Ectodermal cell (in vitro differentiated cells): Measurements from ENCODE around the gene LMF1.

ENCODE experiments used
- H3K27ac ChIP-seq: 2 replicates; pipeline ENCODE4 v1.7.0; 2013; ENCODE audit warnings: mild to moderate bottlenecking, low read depth, low read length; ENCODE audit not compliant: insufficient read depth, poor library complexity, severe bottlenecking
- H3K27me3 ChIP-seq: 2 replicates; pipeline ENCODE4 v1.7.0; 2013; ENCODE audit warnings: mild to moderate bottlenecking, low read length; ENCODE audit not compliant: insufficient read depth, control insufficient read depth, poor library complexity, severe bottlenecking
- H3K36me3 ChIP-seq: one replicate; pipeline ENCODE4 v1.7.0; 2013; ENCODE audit warnings: low read length; ENCODE audit not compliant: control insufficient read depth, insufficient read depth
- H3K4me1 ChIP-seq: one replicate; pipeline ENCODE4 v1.7.0; 2013; ENCODE audit warnings: low read length; ENCODE audit not compliant: control insufficient read depth, insufficient read depth
- H3K4me3 ChIP-seq: 2 replicates; pipeline ENCODE4 v1.7.0; 2013; ENCODE audit warnings: low read depth, low read length, control low read depth; ENCODE audit not compliant: insufficient read depth
- H3K9me3 ChIP-seq: 2 replicates; pipeline ENCODE4 v1.7.0; 2013; ENCODE audit warnings: mild to moderate bottlenecking, low read length, moderate library complexity; ENCODE audit not compliant: control insufficient read depth
- WGBS, 2 experiments: methylation state at CpG; one replicate each; pipeline ENCODE4 v1.1.7; 2013; ENCODE audit warnings: missing lambda C conversion rate in 2 of 2; 5-methylcytosine and 5-hydroxymethylcytosine counted together

LMF1 gene

DNA sequence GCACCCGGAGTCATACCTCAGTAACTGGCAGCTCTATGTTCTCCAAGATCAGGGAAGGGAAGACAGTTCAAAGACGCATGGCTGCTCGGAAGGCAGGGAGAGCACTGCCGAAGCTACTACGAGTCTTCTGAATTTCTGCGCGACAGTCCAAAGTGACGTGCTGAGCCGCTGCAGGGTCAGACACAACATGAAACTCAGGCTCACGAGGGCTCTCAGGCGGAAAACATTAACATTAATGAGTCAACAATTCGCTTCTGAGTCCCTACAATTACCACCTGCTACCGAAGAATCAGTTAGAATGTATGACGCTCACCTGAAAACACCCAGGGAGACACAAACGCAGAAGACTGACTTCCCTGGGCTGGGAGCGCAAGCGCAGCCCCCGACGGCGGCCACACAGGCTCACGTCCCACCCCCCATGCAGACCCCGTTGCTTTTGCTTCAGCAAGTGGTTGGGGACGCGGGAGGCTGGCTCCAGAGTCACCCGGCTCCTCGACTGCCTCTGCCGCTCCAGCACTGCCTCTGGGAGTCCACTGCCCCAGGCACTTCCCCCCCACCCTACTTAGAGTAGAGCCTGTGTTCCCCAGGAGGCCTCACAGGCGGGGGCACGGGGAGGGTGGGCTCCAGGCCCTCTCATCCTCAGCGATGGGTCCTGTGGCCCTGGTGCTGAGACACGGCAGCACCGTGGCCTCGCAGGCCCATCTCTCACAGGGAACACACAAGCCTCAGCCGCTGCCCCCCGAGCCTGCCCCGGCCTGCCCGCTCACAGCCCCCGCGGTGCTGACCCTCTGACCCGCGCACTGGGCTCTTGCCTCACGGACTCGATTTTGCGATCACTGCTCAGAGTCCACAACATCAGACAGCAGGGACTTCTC, 38.9 kb downstream of the LMF1 start:
- Histone ChIP-seq H3K9me3 (no peaks in the 10 kb centered on the region), H3K4me3 (no peak overlapping the region), H3K27ac (no peak overlapping the region), H3K36me3 (no peaks in the 10 kb centered on the region), H3K27me3 (peaks cover 5% of the 10 kb centered on the region), H3K4me1 (no peaks in the 10 kb centered on the region)
- 92 to 93% methylated on average over 44 of the region's 44 CpGs for WGBS, 2 experiments

DNA sequence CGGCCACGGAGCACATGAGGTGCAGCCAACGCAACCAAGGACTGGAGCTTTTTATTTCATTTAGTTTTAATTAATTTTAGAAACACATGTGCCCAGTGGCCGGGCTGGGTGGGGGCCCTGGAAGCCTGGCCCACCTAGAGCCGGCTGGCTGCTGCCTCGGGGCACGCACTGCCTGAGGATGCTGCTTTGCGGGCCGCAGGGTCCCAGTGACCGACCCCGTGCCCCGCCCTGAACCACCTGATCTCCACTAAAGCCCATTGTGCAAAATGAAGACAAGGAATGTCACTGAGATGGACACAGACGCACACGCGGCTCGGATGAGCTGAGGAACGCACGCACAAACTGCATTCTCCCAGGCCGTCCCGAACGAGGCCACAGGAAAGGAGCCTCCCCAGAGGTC, 39.6 kb downstream of the LMF1 start:
- Histone ChIP-seq H3K4me3 (no peak overlapping the region), H3K9me3 (no peaks in the 10 kb centered on the region), H3K27me3 (peaks cover 5% of the 10 kb centered on the region), H3K36me3 (peaks cover under 1% of the 10 kb centered on the region), H3K27ac (no peak overlapping the region), H3K4me1 (no peaks in the 10 kb centered on the region)
- WGBS, 2 experiments = 92 to 93% methylated on average over 21 of the region's 21 CpGs

DNA sequence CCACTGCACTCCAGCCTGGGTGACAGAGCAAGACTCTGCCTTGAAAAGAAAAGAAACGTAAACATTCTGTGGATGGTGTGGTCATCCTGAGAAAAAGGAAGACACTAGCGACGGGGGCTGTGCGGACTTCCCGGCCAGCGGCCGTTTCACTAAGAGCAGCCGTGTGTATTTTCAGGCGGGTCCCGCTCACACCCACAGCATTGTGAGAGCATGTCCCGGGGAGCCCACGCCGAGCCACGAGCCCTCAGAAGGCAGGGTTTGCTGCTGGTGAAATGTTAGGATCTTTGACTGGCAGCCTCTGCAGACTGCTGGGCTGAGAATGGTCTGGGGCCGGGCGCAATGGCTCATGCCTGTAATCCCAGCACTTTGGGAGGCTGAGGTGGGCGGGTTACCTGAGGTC, 40.3 kb downstream of the LMF1 start:
- Histone ChIP-seq H3K27ac (no peak overlapping the region), H3K4me3 (no peak overlapping the region), H3K36me3 (peaks cover 4% of the 10 kb centered on the region), H3K9me3 (no peaks in the 10 kb centered on the region), H3K27me3 (peaks cover 5% of the 10 kb centered on the region), H3K4me1 (no peaks in the 10 kb centered on the region)
- WGBS, 2 experiments = 93% methylated on average over 17 of the region's 17 CpGs

DNA sequence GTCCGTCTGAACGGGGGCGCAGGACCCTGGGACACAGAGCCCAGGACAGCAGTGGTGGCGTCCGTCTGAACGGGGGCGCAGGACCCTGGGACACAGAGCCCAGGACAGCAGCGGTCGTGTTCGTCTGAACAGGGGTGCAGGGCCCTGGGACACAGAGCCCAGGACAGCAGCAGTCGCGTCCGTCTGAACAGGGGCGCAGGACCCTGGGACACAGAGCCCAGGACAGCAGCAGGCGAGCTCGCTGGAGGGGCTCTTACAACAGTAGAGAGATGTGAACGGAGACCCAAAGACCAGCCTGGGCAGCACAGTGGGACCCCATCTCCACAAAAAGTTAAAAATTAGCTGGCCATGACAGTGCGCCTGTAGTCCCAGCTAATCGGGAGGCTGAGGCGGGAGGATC, 40.7 kb downstream of the LMF1 start:
- Histone ChIP-seq H3K36me3 (peaks cover 4% of the 10 kb centered on the region), H3K9me3 (no peaks in the 10 kb centered on the region), H3K4me1 (no peaks in the 10 kb centered on the region), H3K27me3 (peaks cover 5% of the 10 kb centered on the region), H3K4me3 (no peak overlapping the region), H3K27ac (no peak overlapping the region)
- 89% methylated on average over 20 of the region's 20 CpGs for WGBS, 2 experiments

DNA sequence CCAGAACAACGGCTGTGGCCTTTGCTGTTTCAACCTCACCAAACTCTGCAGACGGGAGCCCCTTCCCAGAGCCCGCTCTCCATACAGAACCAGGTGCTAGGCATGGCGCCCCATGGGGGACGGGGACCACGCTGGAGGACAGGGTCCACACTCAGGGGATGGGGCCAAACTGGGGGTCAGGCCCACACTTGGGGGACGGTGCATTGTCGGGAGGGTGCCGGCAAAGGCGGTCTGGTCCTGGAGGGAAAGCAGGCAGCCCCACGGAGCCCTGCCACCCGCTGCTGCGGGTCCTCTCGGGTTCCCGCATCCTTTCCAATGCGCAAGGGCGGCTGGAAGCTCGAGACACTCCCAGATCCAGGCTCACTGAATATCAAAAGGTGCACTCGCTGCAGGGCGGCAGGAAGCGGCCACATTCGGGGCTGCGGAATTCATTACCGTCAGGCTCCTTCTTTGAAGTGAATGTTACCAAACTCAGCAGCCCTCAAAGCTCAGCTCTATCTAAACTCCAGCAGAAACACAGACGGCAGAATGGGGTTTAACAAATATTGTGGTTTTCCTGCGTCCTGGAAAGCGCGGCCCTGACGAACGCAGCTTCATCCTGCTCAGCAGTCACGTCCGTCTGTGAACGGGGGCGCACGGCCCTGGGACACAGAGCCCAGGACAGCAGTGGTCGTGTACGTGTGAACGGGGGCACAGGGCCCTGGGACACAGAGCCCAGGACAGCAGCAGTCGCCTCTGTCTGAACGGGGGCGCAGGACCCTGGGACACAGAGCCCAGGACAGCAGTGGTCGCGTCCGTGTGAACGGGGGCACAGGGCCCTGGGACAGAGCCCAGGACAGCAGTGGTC, 41.3 kb downstream of the LMF1 start:
- H3K27ac ChIP-seq = no peak overlapping the region
- H3K9me3 ChIP-seq = no peaks in the 10 kb centered on the region
- peaks cover 4% of the 10 kb centered on the region for H3K36me3 ChIP-seq
- H3K4me3 ChIP-seq = no peak overlapping the region
- peaks cover 5% of the 10 kb centered on the region for H3K27me3 ChIP-seq
- WGBS, 2 experiments = 57 to 58% methylated on average over 45 of the region's 45 CpGs
- no peaks in the 10 kb centered on the region for H3K4me1 ChIP-seq

DNA sequence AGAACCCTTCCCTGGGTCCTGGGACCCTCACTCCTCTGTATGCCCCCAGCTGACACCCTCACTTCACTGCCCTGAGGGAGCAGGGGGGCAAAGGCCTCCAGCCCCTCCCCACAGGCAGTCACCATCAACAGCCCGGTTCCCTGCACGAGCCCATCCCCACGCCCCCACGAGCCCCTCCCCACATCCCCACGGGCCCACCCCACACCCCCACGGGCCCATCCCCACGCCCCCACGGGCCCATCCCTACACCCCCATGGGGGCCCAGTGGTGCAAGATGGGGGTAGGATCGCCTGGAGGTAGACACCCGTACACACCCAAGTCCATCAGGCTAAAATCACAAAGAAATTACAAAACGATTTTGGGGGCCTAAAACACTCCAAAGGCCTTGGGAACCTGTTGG, 42.3 kb downstream of the LMF1 start:
- Histone ChIP-seq H3K4me1 (no peaks in the 10 kb centered on the region), H3K9me3 (no peaks in the 10 kb centered on the region), H3K27ac (no peak overlapping the region), H3K36me3 (peaks cover 4% of the 10 kb centered on the region), H3K27me3 (peaks cover 5% of the 10 kb centered on the region), H3K4me3 (no peak overlapping the region)
- WGBS, 2 experiments = 93 to 94% methylated on average over 5 to 11 of the region's 11 CpGs

DNA sequence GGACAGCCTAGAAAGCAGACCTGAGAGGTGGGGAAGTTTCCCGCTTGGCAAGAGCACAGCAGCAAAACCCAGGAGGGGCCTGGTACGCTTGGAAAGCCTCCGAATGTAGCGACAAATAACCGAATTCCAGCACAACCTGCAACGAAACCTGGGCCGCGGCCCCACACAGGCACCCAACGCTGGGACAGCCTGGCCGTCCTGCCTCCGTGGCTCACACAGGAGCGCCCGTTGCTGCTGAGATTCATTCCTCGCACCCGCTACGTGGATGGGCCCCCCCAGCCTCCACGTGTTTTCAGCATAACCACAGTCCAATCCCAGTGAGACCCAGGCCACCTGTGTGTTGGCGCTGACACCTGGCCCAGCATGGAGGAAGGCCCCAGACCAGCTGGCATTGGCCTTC, 42.9 kb downstream of the LMF1 start:
- peaks cover 4% of the 10 kb centered on the region for H3K36me3 ChIP-seq
- 94 to 97% methylated on average over 18 of the region's 18 CpGs for WGBS, 2 experiments
- H3K27me3 ChIP-seq = peaks cover 5% of the 10 kb centered on the region
- H3K4me3 ChIP-seq = no peak overlapping the region
- H3K9me3 ChIP-seq = no peaks in the 10 kb centered on the region
- H3K27ac ChIP-seq = no peak overlapping the region
- H3K4me1 ChIP-seq = no peaks in the 10 kb centered on the region

DNA sequence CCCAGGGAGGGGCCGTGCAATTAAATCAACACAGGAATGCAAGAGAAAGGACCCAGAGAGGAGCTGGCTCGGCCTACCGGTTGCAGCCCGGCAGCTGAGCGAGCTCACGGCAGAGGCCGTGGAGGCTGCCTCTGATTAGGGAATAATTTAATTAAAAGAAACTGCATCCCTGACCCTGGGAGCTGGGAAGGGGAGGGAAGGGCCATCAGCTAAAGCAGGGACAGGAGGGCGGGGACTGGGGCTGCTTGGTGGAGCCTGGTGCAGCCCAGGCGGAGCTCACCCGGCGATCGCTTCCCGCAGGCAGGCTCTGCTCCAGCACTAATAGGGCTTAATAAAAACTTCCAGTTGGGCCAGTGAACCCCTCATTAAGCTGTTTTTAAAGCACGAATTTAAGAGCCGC, 43.4 kb downstream of the LMF1 start:
- Histone ChIP-seq H3K27me3 (peaks cover 5% of the 10 kb centered on the region), H3K4me3 (no peak overlapping the region), H3K27ac (no peak overlapping the region), H3K4me1 (no peaks in the 10 kb centered on the region), H3K9me3 (no peaks in the 10 kb centered on the region), H3K36me3 (peaks cover 4% of the 10 kb centered on the region)
- WGBS, 2 experiments = 85 to 88% methylated on average over 15 of the region's 15 CpGs

DNA sequence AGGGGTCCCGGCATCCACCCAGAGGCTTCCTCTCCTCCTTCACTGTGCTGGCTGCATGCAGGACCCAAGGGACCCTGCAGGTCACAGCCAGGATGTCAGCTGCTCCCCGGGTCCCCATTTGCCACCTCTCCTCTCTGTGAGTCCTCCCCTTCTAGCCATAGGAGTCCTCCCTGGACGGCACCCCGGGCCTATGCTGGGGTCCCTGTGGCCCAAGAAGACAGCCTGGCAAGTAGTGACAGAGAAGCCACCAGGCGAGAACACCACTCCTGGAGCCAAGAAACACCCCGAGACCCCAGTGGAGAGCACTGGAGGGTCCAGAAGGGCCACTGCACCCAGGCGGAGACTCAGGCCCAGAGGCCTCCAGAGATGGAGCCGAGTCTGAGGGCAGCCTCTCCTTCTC, 44.1 kb downstream of the LMF1 start:
- 95 to 96% methylated on average over 8 of the region's 8 CpGs for WGBS, 2 experiments

DNA sequence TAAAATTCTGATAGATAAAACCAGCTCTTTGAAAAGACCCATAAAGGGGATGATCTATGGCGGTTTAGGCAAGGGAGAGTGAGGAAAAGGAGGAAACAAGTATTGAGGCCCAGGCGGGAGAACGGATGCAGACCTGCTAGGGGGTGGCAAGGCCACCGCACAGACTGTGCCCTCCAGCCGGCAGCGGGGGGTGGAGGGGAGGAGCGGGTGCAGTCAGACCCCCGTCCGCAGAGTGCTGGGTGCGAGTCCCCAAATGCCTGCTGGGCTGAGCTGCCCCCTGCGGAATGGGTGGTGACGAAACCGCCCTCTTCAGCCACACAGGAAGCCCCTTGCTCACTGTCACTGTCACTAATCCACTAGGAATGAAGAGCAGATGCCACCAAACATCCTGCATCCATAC, 46.0 kb downstream of the LMF1 start:
- Histone ChIP-seq H3K27me3 (peaks cover 5% of the 10 kb centered on the region), H3K9me3 (no peaks in the 10 kb centered on the region), H3K36me3 (peaks cover 4% of the 10 kb centered on the region), H3K27ac (no peak overlapping the region), H3K4me1 (peaks cover 7% of the 10 kb centered on the region), H3K4me3 (no peak overlapping the region)
- 93 to 96% methylated on average over 13 of the region's 13 CpGs for WGBS, 2 experiments

More for the DNA sequence above, 44.1 kb downstream of the LMF1 start:
- Histone ChIP-seq H3K27me3 (peaks cover 5% of the 10 kb centered on the region), H3K4me1 (no peaks in the 10 kb centered on the region), H3K4me3 (no peak overlapping the region), H3K36me3 (peaks cover 4% of the 10 kb centered on the region), H3K9me3 (no peaks in the 10 kb centered on the region), H3K27ac (no peak overlapping the region)
